CD4-positive, alpha-beta T cell treated with Interleukin-21 for 1 hour (primary cell): Measurements from ENCODE around the gene FANCD2OS.
"Not testable (repeated sequence)": the region's sequence is repeated elsewhere in the genome, so short reads cannot be mapped to it uniquely, and the experiment has no call there.

Experiments used
- DNase-seq: peaks from one replicate; pipeline ENCODE4 v3.0.0-alpha.2; 2020

FANCD2OS gene

DNA sequence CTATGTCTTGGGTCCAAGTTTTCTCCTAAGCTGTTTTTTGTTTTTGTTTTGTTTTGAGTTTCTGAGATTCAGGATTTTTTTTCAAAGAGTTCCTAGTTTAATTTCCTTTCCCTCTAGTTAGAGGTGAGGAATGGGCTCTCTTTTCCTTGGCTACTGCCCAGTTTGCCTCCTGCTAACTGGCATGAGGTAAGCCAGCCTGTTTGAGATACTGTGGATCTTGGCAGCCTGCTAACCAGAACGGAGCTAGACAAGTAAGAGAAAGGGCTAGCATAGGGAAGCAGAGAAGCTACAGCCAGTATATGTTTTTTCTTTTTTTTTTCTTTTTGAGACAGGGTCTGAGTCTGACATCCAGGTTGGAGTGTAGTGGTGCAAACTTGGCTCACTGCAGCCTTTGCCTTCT lies 17.3 kb downstream of the FANCD2OS start:
- DNase-seq = not testable (repeated sequence)

DNA sequence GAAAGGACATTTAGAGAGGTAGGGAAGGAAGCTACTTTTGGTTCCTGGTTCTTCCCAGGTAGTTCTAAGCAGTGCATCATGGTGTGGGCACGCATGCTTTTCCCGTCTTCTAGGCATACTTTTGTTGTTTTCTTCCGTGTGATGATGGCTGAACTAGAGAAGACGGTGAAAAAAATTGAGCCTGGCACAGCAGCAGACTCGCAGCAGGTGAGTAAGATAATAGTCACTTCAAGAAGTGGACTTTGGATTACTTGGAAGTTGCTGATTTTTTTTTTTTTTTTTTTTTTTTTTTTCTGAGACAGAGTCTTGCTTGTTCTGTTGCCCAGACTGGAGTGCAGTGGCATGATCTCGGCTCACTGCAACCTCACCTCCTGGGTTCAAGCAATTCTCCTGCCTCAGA lies 17.9 kb downstream of the FANCD2OS start:
- no peak for DNase-seq

DNA sequence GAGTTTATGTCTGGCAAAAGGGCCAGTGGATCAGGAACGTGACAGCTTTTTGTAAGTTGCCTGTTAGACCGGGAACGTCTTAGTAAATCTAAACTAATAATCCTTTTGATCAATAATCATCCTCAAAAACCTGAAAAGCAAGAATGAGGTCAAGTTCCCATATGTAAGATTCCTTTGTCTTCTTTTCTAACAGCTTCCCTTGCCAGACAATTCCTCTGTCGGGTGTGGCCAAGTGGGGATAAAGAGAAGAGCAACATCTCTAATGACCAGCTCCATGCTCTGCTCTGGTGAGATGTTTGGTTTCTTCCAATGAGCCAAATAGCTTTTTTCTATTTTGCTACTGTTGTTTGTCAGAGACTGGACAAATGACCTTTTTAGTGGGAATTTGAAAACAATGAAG lies 19.8 kb downstream of the FANCD2OS start:
- DNase-seq = no peak

DNA sequence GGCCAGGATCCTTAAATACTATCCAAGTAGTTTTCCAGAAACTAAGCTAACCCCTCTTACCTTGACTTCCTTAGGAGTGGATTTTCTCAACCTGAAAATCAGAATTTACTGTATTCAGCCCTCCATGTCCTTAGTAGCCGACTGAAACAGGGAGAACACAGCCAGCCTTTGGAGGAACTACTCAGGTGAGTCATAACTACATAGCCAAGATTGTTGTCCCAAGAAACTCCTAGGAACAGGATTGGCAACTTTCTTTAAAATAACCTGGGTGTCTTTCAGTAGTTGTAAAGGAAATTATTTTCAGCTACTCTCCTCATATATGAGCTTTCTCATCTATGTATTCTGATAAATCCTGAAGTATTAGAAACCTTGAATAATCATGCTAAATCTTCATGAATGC lies 22.3 kb downstream of the FANCD2OS start:
- no peak for DNase-seq

DNA sequence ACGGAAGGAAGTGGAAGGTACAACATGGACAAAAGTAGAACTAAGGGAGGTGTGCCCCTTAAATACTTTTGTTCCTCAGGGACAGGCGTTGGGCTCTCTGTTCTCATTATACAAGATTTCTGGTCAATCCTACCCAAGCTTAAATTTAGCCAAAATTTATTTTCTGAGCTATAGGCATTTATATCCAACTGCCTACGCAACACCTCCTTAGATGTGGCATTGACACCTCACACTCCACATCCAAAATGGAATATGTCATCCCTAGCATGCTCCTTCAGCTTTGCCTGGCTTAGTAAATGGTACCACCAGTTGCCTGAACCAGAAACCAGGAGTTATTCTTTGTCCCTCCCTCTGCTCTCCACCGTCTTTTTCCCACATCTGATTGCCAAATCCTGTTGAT lies 26.2 kb downstream of the FANCD2OS start:
- DNase-seq = no peak

DNA sequence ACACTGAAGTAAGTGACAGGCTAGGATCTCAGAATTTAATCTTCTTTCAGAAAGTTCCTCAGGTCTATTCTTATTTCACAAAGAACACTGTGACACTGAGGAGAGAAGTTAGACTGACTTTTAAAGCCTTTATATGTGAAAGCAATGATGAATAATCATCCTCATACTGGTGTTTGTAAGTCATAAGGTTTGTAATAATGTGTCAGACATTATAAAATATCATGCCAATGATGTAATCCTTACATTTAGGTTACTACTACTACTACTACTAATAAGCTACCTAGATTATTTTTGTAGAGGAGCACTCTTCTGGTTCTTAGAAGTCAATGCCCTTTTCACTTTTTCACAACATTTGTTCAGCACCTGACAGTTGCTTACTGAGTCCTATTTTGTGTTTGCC lies 33.4 kb downstream of the FANCD2OS start:
- DNase-seq = no peak

DNA sequence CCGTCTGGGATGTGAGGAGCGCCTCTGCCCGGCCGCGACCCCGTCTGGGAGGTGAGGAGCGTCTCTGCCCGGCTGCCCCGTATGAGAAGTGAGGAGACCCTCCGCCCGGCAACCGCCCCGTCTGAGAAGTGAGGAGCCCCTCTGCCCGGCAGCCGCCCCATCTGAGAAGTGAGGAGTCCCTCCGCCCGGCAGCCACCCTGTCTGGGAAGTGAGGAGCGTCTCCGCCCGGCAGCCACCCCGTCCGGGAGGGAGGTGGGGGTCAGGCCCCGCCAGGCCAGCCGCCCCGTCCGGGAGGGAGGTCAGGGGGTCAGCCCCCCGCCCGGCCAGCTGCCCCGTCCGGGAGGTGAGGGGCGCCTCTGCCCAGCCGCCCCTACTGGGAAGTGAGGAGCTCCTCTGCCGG lies 38.0 kb downstream of the FANCD2OS start:
- DNase-seq = not testable (repeated sequence)

DNA sequence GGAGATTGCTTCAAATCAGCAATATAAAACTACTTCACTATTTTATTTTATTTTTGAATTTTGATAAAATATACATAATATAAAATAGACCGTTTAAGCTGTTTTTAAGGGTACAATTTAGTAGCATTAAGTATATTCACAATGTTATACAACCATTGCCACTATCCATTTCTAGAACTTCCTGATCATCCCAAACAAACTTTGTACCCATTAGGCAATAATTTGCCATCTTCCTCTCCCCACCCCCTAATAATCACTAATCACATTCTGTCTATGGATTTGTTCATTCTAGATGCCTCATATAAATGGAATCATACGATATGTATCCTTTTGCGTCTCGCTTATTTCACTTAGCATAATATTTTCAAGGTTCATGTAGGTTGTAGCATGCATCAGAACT lies 53.0 kb downstream of the FANCD2OS start:
- no peak for DNase-seq
